Fibroblast of peridontal ligament (primary cell): ENCODE results near the gene RGS14.

Experiments
- DNase-seq: peaks from one replicate; pipeline ENCODE4 v3.0.0-alpha.2; 2010; ENCODE audit errors: extremely low read depth

Gene RGS14, protein sequence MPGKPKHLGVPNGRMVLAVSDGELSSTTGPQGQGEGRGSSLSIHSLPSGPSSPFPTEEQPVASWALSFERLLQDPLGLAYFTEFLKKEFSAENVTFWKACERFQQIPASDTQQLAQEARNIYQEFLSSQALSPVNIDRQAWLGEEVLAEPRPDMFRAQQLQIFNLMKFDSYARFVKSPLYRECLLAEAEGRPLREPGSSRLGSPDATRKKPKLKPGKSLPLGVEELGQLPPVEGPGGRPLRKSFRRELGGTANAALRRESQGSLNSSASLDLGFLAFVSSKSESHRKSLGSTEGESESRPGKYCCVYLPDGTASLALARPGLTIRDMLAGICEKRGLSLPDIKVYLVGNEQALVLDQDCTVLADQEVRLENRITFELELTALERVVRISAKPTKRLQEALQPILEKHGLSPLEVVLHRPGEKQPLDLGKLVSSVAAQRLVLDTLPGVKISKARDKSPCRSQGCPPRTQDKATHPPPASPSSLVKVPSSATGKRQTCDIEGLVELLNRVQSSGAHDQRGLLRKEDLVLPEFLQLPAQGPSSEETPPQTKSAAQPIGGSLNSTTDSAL

DNA sequence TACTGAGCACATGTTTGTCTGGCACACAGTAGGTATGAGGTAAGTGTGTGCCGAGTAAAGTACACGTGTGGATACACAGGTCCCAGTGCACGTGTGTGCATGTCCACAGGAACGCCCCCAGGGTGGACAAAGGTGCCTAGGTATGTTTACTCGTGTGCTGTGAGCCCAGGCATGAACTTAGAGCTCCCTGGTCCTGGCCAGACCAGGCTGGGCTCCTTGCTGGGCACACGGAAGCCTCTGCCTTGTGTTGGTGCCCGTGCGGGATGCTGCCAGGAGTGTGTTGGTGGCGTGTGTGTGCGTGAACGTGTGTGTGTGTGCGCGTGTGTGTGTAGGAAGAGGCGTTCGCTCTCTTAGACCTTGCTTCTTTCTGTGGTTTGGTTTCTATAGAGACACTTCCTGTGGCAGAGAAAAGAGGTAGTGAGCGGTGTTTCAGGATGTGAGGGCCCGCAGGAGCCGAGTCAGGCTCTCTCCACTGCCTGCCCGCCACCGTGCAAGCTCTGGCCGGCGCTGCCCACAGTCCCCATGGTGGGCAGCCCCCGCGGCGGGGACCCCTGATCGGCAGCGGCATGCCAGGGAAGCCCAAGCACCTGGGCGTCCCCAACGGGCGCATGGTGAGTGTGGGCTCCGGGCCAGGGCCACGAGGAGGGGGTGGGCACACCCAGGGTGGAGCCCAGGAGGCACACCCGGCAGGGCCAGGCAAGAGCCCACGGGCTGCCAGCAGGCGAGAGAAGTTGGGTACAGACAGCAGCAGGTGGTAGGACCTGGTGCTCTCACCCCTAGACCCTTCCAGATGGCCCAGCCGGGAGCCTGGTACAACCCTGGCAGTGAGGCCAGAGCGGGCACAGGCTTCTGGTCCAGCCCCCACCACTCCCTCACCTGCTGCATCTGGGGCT, at the start of gene RGS14:
TSS of gene RGS14 (plus strand) at position 466 of the 893 bp plus-strand sequence. CDS start at position 567, 101 bp downstream.
- DNase-seq = peak; percentile 34

DNA sequence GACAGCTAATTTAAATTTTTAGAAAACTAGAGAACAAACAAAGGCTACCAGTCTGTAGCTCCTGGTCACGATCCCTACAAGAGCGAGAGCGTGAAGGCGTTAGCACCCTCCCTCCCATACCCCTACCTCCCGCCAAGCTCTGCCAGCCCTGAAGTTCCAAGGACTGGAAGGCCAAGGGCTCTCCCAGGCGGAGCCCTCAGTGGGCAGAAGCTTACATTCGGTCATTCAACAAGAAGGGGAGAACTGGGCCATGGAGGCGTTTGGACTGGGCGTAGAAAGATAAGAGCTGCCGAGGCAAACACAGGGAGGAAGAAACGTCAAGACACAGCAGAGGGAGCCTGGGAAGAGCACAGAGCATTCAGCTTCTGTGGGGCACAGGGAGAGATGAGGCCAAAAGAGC, 49.0 kb upstream of the RGS14 start:
- DNase-seq = no peak

DNA sequence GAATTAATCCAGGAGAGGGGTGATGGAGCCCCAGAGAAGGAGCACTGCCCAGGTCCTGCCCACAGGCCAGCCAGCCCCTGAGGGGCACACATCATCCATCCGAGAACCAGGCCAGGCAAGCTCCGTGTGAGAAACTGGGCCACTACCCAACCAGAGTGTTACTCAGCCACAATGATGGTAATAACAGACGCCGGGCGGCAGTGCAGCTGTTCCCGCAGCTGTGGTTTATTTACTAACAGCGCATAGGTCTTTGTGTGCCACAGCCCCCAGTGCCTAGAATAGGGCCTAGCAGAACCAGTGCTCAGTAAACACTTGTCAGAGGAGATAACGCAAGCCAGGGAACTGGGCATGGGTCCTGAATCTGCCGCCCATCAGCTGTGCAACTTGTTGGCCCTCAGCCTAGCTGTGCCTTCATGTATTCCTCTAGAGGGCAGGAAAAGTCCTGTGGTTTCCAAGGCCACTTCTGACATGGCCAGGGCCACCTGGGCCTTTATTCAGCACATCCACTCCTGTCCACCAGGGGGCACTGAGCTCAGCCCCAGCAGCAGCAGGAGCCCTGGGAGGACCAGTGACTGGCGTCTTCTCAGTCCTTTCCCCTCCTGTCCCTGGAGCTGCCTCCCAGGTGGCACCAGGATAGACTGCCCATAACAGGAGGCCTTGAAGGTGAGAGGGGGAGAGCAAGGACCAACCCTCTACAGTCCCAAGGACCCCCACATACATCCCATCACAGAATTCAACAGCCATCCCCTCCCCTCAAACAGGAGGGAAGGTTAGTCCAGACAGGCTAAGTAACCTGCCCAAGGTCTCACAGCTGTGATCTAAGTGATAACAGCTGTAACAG, 48.2 kb upstream of the RGS14 start:
- peak; percentile 56 for DNase-seq

DNA sequence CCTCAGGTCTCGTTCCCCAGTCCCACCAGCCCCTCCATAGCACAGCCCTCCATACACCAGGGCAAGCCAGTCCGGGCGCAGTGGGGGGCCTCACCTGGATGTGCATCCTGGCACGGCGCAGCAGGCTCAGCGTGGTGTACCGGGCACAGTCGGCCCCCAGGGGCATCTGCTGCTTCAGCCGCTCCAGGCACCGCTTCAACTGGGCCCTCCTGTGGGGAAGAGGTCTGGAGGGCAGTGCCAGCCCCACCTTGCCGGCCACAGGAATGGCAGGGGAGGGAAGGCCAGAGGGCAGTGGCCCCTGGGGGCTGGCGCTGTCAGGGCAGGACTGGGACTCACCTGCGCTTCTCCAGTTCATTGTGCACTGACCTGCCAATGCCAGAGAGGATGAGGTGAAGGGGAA, 47.4 kb upstream of the RGS14 start:
- DNase-seq = no peak

DNA sequence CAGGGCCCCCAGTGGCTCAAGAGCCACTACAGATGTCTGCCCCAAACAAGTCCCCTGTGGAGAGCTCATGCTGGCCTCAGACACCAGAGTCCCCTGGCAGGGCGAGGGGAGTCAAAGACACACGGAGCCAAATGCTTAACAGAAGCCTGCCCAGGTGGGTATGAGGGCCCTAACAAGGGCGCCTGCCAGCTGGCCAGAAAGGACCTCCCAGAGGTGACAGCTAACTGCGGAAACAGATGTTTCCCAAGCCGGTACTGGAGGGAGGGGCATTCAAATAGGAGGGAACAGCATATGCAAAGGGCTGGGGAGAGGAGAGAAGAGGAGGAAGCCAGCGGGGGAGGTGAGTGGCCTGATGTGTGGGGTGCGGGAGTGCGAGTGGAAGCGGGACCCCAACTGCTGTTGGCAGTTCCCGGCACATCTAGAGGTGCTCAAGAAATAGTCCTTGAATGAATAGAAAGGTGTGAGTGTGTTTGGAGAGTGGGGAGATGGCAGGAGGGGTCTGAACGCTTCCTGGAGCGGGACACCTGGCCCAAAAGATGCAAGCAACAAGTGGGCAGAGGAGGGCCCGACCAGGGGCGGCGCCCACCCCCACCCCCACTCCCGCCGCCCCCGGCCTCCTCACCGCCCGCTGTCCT, 46.9 kb upstream of the RGS14 start:
- no peak for DNase-seq

DNA sequence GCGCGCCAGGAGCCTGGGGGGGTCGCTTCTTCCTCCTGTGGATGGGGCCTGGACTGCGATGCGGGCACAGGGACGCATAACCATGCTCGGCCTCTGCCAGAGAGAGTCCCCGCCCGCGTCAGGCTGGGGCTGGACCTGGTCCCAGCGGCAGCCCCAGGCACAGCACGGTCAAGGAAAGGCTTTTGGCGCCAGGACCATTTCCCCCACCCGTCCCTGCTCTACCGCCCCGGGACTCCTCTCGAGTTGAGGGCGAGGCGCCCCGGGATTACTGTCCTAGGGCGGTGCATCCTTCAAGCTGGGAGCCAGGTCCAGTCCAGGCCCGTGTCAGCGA, 46.4 kb upstream of the RGS14 start:
- no peak for DNase-seq

DNA sequence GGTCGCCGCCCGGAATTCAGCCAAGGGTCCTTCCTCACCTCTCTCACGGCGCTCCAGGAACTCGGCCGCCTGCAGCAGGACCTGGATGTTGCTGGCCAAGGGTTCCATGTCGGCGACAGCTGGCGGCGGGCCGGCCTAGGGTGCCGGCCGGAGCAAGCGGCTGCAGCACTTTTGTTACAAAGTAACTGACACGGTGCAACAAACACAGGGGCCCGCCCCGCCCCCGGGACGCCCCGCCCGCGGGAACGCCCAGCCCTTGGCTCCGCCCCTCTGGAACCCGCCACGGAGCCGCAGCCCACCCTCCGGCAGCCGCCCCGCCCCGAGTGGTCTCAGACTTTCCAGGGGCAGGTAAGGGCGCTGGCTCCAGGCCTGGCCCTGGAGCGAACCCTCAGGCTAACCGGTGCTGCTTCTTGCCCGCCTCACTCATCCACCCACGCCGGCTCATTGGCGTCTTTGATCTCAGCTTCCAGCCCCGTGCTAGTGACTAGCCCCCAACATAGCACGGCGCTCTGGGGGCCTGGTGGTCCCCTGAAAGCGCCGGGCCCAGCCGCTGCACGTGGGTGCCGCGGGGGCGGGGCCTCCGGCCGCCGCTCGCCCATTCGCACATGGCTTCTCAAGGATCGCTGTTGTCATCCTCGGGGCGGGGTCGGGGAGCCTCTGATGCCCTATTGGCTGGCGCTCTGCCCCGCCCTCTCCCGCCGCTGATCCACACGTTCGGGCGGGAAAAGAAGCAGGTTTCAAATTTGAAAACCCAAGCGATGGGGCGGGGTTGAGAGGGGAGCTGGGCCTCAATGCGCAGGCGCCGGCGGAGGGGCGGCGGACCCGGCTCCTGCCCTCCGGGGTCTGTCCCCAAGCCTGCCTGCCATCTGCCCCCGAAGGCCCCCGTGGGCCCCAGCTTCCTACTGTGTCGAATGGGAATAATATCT, 45.7 kb upstream of the RGS14 start, which contains the start of gene MXD3:
TSS of gene MXD3 (minus strand) at position 176 of the 926 bp plus-strand sequence. CDS start at position 108, 68 bp downstream.
- DNase-seq = peak; percentile 86

DNA sequence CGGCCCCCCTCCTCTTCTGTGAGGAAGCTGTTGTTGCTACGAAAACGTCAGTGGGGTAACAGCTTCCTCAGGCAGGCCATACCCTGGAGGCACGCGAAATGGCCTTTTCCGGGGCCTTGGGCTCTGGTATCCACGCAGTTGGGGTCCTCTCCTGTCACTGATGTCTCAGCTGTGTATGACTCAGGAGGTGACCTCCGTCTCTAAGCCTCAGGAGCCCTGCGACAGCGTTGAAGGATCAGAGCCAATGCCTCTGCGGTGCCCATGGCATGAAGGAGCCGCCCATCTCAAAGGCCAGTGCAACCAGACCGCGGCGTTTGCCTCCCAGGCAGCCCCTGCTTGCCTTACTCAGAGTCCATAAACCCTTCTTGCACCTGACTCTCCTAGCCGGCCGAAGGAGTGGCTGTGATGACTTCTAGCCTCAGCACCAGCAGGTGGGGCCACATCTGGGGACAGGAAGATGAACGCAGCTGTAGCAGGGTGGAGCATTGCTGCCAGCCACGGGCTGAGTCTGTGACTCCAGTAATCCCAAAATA, 45.0 kb upstream of the RGS14 start:
- DNase-seq = peak; percentile 9

DNA sequence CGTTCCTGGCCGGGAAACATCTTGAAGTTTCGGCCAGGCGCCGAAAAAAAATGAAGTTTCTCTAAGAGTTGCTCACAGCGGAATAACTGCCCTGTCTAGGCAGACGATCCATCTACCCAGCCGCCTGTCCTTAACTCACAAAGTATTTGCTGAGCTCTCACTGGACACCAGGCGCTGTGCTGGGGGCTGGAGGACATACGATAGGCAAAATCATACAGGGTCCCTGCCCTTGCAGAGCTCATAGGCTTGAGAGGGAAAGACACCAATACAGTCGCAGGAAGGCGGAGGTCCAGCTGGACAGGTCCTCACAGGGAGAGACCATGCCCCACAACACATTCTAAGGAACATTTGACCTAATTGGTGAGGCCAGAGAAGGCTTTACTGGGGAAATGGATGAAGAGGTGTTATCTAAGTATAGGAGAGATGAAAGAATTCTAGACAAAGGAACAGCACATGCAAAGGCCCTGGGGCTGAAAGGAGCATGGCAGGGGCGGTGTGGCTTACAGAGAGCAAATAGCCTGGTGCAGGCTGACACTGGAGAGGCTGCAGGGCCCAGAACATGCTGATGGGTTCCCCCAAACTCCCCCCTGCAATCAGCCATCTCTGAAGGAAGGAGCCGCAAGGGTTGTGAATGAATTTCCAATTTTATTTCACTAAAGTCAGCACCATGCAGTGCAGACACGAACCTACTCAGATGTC, 44.0 kb upstream of the RGS14 start:
- no peak for DNase-seq

DNA sequence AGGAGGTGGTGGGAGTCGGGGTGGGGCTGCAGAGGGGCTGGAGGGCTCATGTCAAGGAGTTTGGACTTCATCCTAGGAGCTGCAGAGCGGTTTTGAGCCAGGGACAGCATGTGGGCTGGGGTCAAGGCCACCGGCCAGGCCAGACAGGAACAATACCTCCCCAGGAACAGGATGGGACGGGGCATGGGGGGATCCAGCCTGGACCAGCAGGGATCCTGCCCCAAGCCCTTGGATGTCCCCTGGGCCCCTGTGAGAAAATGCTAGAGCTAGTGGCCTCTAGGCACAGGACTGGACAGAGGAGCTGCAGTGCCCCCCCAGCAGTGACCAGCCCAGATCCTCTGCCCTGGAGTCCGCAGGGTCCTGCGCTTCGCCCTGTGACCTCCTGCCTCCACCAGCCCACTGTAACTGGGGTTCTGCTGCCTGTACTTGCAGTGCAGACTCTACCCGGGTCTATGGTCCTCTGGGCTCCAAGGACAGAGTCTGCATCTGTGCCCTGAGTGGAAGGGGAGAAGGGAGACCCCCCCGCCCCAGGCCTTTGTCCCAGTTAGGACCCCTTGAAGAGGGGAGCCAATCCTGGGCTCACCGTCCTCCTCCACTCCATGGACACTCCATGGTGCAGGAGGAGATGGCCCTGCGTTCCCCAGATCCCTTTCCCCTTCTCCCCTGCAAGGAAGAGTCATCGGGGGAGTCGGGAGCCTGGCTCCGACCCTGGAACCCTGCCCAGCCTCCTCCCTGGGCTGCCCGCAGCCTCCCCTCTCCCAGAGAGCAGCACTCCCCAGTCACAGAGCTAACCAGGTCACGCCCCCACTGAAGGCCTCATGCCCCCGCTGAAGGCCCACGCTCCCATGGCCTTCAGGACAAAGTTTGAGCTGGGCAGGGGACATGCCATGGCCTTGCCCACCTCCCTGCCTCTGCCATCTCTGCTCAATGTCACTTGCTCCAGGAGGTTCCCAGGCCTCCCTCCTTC, 43.1 kb upstream of the RGS14 start:
- no peak for DNase-seq

DNA sequence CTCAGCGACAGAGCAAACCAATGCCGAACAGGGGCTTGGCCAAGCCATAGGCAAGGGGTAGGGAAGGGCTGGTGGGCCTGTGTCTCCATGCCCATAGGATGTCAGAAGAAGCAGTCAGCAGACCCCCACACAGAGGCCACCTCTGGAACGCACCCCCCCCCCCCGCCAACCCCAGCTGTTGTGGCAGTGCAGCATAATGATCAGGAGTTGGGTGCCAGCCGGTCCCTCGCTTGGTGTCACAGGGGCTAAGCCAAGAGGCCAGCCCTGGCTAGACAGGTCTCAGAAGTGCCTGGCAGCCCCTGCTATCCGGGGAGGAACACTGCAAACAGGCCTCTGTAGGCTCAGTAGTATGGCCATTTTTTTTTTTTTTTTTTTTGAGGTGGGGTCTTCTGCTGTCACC, 42.3 kb upstream of the RGS14 start:
- no peak for DNase-seq

DNA sequence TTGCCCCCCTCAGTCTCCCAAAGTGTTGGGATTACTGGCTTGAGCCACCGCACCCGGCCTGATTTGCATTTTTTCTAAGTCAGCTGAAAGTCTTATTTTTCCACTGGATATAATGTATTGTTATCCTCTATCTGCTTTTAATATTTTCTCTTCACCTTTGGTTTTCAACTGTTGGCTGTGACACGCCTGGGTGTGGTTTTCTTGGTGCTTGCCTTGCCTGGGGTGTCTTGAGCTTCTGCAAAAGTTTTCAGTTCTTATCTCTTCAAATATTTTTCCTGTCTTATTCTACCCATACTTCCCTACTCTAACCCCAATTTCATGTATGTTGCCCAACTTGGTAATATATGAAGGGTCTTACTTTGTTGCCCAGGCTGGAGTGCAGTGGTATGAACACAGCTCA, 41.7 kb upstream of the RGS14 start:
- no peak for DNase-seq

DNA sequence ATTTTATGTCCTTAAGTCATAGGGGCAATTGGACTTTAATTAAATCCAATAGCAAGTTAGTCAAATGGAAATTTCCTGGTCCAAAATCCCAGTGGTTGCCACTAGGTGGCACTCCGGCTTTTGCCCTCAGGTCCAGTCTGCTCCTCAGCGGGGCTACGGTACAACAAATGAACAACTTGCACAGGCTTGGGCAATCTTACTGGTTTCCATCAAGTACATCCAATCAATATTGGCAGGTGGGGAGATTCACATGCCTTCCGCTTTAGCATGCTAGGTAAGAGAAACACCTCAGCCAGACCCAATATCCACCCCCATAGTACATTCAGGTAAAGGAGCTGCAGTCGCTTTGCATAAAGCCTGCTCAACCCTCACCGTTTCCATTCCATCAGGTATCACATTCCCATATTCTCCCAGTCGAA, 39.8 kb upstream of the RGS14 start:
- DNase-seq = peak; percentile 84

DNA sequence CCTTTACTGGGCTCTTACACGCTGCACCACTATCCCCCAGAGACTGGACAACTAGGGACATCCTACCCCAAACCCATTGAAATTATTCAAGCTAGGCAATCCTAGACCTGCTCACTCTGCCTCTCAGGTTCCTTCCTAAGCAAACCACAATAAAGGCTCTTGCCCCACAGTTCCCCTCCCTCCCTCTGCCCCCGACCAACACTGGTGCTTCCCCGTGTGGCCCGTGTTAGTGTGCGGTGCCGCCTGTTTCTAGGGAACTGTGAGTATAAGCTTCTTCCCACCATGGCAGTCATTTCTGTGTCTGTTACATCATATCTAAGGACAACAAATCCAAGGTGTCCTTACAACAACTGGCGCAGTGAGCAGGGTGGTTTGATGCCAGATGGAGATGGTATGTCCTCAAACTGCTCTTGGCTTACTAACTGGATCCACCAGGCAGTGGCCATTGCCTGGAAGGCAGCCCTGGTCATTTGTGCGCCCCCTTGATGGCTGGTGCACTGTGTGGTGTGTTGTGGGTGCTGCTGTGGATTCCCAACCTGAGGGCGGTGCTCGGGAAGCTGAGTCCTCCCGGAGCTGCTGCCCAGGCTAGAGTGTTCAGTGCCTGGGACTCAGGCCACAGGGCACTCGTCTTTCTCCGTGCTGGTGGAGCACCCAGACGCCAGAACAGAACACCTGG, 37.7 kb upstream of the RGS14 start:
- no peak for DNase-seq

DNA sequence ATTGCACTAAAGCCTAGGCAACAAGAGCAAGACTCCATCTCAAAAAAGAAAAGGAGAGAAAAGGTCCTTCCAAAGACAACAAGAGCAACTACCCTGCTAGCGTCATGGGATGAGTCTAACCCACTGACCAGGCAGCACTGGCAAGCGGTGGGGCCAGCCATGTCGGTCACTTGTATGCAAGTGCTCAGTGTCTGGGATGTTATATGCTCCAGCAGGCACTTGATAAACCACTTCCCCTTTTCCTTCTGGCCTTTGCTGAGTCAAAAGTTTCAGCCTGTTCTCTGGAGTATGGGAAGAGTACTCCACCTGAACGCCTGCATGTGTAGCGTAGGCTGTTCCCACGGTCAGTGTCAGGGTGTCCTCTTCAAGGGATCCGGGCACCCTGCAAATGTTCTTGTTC, 36.8 kb upstream of the RGS14 start:
- DNase-seq = no peak

DNA sequence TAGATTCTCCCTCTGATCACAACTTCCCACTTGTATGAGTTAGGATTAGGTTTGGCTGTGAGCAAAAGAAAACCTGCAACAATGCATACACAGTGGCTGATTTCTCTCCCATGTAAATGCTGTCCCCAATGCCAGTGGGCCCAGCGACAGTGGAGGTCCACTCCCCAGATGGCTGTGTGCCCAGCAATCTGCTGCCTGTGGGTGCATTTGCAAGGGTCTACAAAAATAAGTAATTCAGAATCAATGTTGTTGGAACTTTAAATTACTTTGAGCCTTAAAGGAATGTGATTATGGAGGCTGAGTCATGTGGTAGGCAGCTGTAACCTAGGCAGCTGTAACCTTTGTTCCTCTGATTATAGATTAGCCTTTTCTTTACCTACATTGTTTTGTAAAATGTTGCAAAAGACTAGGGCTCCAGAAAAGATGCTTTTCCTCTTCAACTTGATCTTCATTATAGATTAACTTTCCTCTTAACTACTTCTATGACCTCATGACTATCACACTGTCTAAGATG, 31.8 kb upstream of the RGS14 start:
- no peak for DNase-seq
